ENCODE data around the gene CORO2B. TPM values are rescaled to one million over a fixed set of nuclear protein-coding genes. Genes with fewer than 3 reads are reported as not detected.

Gene CORO2B
- total RNA-seq, 1 experiment from 2014 or later = 15.9 TPM

DNA sequence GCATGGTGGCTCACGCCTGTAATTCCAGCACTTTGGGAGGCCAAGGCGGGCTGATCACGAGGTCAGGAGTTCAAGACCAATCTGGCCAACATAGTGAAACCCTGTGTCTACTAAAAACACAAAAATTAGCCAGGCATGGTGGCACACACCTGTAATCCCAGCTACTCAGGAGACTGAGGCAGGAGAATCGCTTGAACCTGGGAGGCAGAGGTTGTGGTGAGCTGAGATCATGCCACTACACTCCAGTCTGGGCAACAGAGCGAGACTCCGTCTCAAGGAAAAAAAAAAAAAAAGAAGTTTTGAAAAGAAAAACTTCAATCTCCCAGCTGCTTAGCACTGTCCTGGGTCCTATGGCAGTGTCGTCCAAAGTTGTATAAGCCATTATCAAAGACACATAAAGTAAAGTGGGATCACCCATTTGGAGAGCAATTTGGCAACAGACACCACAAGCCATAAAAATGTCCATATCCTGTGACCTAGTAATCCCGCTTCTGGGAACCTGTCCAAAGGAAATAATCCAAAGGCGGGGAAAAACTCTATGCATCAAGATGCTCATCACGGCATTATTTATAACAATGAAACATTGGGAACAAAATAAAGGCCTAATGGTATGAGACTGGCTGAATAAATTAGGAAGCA is 26.2 kb downstream of the CORO2B start:
- peak; percentile 72 for DNase-seq (ENCODE audit: low read depth)

GRCh38 chr15:68606375-68606774 is 27.6 kb downstream of the CORO2B start:
- no peak for DNase-seq (ENCODE audit: low read depth)

DNA sequence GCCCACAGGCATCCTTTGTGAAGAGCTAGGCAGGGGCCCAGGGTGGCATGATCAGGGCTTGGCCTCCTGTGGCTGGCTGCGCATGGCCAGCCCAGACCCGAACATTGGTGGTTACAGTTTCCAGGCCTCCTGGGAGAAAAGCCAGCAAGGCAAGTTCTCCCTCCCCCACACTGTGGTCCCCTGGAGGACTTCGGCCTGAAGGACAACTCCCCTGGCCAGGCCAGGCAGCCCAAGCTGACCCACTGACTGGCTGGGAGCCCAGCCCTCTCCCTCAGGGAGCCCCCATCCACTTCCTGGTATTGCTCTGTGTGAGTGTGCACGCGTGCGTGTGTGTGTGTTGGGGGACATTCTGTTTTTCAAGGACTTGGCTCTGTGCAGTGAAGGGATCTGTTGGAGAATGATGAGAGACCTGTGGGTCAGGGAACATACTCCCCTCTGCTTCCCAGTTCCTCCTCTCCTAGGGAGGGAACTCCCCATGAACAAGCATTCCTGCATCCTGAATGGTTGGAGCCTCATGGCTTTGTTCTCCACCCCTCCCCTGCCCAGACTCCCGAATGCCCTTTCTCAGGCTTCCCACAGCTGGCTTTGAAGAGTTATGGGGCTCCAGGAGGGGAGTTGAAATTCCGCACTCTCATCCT is 29.5 kb downstream of the CORO2B start:
- no peak for DNase-seq (ENCODE audit: low read depth)

DNA sequence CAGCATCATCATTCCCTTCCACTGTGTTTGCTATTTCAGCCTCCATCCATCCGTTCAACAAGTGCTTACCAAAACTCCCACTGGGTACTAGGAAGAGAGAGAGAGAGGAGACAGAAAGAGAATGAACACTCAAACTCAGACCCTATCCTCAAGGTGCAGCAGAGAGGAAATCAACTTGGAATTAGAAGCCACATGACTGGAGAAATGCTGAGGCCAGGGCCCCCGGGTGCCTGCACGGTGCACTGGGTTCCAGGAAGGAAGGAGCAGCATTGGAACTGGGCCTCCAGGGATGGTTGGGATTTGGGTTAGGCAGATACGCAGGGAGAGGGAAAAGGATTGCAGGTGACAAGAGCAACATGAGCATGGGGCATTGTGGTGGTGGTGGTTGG is 30.0 kb downstream of the CORO2B start:
- no peak for DNase-seq (ENCODE audit: low read depth)

DNA sequence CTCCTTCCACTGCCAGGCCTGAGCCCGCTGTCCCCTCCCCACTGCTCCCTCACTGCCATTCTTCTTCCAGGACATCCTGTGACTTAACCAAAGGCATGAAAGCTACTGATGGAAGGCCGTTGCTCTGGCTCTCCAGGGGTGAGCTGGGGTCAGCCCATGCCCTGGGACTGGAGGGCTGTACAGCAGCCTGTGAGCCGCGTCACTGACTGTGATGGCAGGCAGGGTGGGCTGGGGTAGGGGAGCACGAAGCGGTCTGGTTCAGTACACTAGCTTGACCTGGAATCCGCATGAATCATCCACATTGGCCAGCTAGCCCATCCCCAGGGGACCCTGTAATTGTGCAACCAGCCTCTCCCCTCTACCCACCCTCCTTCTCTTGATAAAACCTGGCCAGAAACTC is 30.8 kb downstream of the CORO2B start:
- DNase-seq (ENCODE audit: low read depth) = no peak

DNA sequence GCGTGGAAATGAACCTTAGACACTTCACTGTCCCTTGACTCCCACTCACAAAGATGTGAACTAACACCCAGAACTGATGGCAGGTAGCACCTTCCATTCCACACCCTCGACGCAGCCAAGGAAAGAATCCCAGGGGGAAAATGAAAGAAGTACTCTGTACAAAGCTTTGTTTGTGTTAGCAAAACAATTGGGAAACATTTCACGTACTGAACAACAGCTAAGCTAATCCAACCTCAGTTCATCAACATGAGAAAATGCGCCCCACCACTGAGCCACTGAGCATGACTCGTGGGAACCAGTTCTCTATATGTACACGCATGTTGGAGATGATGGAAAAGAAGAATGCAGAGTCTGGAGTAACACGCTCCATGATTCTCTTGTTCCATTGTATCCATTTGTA is 32.0 kb downstream of the CORO2B start:
- no peak for DNase-seq (ENCODE audit: low read depth)

DNA sequence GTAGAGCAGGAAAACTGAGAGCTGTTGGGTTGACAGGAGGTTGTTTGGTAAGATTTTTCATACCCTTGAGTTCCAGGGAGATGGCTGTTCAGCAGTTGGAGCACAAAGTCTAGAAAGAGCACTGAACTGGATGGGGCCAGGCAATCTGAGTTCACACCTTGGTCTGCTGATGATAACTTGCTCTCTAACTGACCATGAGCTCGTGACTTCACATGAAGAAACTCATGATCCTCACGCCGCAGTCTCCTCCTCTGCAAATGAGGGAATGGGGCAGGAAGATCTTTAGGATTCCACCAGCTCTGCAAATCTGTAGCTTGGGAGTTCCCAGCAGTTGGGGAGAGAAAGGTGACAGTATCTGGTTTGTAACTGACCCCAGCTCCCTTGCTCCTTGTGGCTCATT is 33.7 kb downstream of the CORO2B start:
- DNase-seq (ENCODE audit: low read depth) = no peak

DNA sequence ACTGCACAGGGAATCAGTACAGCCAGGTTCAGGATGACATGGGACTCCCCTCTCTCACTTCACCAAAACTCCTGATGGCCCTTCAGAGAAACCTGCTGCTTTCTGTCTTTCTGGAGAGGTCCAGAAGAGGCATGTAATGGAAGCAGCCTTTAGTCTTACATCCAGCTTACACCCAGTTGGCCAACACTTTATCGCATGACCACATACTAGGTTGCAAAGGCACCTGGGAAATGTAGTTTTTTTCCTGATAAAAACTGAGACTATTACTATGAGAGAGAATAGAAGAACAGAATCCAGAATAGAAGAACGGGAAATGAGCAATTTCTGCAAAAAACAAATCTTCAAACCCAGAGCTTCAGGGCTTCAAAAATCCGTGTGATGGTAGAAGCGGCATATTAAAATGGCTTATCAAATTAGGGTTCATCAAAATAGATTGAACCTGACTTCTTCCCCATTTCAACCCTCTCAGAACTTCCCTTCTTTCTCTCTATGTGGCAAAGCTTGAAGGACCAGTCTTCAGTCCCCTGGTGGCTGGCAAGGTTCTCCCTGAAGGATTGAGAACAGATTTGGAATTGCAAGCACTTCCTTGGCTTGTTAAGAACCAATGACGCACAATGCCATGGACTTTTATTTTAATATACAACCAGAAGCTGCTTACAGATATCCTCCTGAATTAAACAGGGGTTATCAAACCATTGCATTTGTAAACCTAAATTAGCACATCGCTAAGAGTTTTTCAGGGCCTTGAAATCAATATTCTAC is 34.4 kb downstream of the CORO2B start:
- DNase-seq (ENCODE audit: low read depth) = no peak

GRCh38 chr15:68614286-68615035 is 35.7 kb downstream of the CORO2B start:
- DNase-seq (ENCODE audit: low read depth) = no peak

DNA sequence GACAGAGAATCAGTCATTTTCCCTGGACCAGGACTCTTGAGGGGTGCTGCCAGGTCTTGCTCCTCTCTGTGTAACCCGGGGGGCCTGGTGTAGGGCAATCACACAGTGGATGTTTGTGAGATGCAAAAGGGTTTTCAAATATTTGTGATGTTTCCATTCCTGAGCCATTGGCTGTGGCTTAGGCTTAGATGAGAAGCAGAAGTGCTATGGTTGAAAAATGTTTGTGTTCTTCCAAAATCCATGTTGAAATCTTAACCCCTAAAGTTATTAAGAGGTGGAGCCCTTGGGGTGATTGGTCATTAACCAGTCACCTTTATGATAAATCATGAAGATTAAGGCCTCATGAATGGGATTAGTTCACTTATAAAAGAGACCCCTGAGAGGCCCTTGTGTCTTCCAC is 36.5 kb downstream of the CORO2B start:
- DNase-seq (ENCODE audit: low read depth) = no peak

DNA sequence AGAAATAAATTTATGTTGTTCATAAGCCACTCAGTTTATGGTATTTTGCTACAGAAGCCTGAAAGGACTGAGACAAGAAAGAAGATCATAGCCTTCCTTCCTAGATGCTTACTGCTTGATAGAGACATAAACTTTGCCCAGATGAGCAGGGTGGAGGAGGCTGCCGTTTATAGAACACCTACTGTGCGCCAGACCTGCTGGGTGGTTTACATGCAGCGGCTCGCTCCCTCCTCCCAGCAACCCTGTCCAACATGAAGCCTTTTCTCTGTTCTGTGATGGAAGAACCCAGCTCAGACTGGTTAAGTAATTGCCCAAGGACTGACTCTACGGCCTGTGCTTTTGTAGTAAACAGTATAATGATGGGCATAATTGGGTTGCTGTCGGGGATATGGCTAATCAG is 37.0 kb downstream of the CORO2B start:
- no peak for DNase-seq (ENCODE audit: low read depth)

GRCh38 chr15:68616397-68616796 is 37.6 kb downstream of the CORO2B start:
- no peak for DNase-seq (ENCODE audit: low read depth)

DNA sequence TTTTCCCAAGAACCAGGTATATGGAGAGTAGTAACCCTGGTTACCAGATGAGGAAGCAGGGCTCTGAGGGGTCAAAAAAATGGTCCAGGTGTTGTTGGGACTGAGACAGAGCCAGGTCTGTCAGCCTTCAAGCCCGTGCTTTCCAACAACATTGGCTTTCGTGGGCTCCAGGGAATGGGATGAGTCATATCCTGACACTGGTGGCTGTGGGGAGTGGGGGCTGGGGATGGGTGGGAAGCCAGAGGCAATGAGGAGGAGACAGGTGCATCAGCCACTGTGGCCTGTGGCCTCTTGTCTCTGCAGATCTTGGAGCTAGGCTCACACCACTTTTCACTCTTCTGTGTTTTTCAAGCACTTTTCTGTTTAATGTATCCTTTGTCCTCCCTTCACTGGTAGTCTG is 38.2 kb downstream of the CORO2B start:
- peak; percentile 42 for DNase-seq (ENCODE audit: low read depth)

DNA sequence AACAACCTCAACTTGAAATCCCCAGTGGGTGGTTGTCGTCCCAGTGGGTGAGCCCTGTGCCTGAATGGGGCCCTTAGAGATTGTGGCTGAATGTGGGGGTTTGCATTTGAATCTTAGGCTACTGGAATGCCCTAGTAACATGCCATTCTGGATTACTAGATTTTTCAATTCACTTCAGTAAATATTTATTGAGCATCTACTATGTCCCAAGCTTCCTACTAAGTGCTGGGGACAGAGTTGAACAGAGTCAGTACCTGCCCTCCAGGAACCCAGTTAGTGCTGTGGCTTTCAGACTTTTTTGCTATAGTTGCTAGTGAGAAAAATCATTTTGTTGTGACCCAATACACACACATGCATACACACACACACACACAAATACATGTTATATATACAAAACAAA is 39.0 kb downstream of the CORO2B start:
- no peak for DNase-seq (ENCODE audit: low read depth)

GRCh38 chr15:68618394-68618793 is 39.6 kb downstream of the CORO2B start:
- no peak for DNase-seq (ENCODE audit: low read depth)

GRCh38 chr15:68618908-68619698 is 40.3 kb downstream of the CORO2B start:
- peak; percentile 84 for DNase-seq (ENCODE audit: low read depth)

DNA sequence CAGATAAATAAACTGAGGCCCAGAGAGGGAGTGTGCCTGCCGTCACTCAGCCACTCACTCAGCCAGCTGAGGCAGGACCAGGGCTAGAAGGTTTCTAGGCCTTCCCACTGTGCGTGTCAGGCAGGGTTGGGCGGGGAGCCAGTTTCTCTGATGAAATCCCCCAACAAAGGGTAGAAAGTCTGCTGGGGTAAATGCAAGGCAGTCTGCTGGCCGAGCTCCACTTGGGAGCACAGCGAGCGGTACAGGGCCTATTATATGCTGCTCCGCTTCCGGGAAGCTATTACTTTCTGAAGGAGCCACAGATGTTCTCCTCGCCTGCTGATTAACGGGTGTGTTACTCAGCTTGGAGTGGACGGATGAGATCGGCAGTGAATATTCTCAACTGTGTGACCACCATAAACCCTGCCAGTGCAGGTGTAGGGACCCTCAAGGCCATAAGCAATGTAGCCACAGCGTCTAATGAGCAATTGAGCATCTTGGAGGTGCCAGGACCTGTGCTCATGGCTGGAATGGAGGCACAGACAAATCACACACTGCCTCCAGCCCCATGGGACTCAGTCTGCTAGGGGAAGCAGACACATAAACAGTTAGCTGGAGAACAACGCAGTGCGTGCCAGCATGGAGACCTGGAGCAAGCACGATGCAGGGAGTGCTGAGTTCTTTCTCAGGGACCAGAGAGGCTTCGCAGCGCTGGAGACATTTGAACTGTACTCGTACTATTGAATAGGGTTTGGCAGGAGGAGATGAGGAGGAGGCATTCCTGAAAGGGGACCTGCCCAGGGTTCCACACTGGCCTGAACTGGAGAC is 42.1 kb downstream of the CORO2B start:
- no peak for DNase-seq (ENCODE audit: low read depth)

DNA sequence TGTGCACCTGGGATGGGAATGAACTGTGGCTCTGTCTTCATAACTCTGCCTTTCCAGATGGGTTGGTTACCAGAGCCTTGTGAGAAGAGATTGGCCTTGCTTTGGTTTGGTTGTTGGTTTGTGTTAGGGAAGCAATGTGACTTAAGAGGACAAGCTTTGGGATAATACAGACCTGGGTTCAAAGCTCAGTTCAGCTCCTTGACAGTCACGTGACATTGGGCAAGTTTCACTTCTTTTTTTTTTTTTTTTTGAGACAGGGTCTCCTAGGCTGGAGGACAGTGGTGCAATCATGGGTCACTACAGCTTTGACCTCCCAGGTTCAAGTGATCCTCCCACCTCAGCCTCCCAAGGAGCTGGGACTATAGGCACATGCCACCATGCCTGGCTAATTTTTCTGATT is 42.7 kb downstream of the CORO2B start:
- no peak for DNase-seq (ENCODE audit: low read depth)

GRCh38 chr15:68623301-68623892 is 44.6 kb downstream of the CORO2B start:
- DNase-seq (ENCODE audit: low read depth) = no peak

DNA sequence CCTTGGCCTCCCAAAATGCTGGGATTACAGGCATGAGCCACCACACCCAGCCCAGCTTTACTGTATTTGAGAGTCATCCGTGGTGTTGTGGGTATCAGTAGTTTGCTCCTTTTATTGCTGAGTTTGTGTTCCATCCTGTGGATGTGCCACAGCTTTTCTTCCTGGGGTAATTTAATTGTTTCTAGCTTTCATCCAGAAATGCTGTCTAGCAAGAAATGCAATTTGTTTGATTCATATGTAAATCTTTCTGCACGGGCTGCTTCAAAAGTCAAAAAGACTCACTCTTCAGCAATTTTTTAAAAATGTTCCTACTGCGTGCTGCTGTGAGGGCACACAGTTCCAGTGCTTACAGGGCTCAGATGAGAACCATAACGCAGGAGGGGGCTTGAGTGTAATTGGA is 47.1 kb downstream of the CORO2B start:
- no peak for DNase-seq (ENCODE audit: low read depth)

Data from HT1080 (cell line).